Measurements from ENCODE around the gene SNX13. TPM values are rescaled to one million over a fixed set of nuclear protein-coding genes. Genes with fewer than 3 reads are reported as not detected.
A peak's percentile ranks its signal among the peaks of the same experiment; 100 is the strongest.

SNX13 gene
- total and polyA plus RNA-seq, 2 experiments from 2014 or later = 7.5 to 42.7 TPM

- no peak for TF ChIP-seq REST (IDR thresholded peaks at IDR 0.05; ENCODE audit: unreplicated experiment)
- no peak for TF ChIP-seq ETS1 (IDR thresholded peaks at IDR 0.05)
- TF ChIP-seq STAT1 (IDR thresholded peaks at IDR 0.05; ENCODE audit: unreplicated experiment) = no peak
- no peak for TF ChIP-seq EZH2phosphoT487 (IDR thresholded peaks at IDR 0.05; ENCODE audit: unreplicated experiment)
- TF ChIP-seq POLR2AphosphoS5 (IDR thresholded peaks at IDR 0.05; ENCODE audit: low read depth) = no peak
- TF ChIP-seq EZH2 (IDR thresholded peaks at IDR 0.05; ENCODE audit: low read depth, unreplicated experiment) = no peak
- TF ChIP-seq CTCF (conservative IDR thresholded peaks at IDR 0.05; ENCODE audit: low read depth in 2 of 2) = no peak
- TF ChIP-seq NANOG (IDR thresholded peaks at IDR 0.05; ENCODE audit: borderline replicate concordance) = no peak
Observed at GRCh38 chr7:17746020-17746530, 194.2 kb downstream of the SNX13 start (continued).

GRCh38 chr7:17745610-17746009, 194.7 kb downstream of the SNX13 start:
- Mint-ChIP-seq H3K36me3 (ENCODE audit: low read depth) (no peaks in the 10 kb centered on the region), H3K27ac (peak overlapping the region; percentile 55; the same call in 1 of the 2 replicates), H3K27me3 (ENCODE audit: insufficient read depth, low read depth, poor library complexity) (no peaks in the 10 kb centered on the region), H3K9me3 (no peaks in the 10 kb centered on the region; the same call in 2 of the 3 replicates), H3K4me3 (no peak overlapping the region), H3K4me1 (peaks cover 14% of the 10 kb centered on the region; the same call in 2 of the 3 replicates)
- no peaks in the 10 kb centered on the region for H3K79me2 ChIP-seq (replicated peaks; ENCODE audit: insufficient read depth)
- 0 out of 2 replicates have a peak overlapping the region, but pooled peaks have one; percentile 71 for H3K27ac ChIP-seq (ENCODE audit: low read depth)
- no peak overlapping the region for H3K4me3 ChIP-seq
- ATAC-seq = no peak
- H3K4me2 ChIP-seq = peak overlapping the region; percentile 45; the same call in 1 of the 2 replicates
- no peaks in the 10 kb centered on the region for H3K36me3 ChIP-seq (ENCODE audit: insufficient read depth)
- H3K4me1 ChIP-seq (ENCODE audit: insufficient read depth) = peaks cover 13% of the 10 kb centered on the region
- DNase-seq (ENCODE audit: low spot score) = no peak
- no peaks in the 10 kb centered on the region; the same call in 1 of the 2 replicates for H3K9me2 ChIP-seq (ENCODE audit: insufficient read depth)
- H3F3A ChIP-seq (replicated peaks; ENCODE audit: low read depth) = no peaks in the 10 kb centered on the region
- H4K20me1 ChIP-seq (replicated peaks; ENCODE audit: insufficient read depth) = no peaks in the 10 kb centered on the region
- H2AFZ ChIP-seq = peak overlapping the region; percentile 64; the same call in 1 of the 2 replicates
- H3K27me3 ChIP-seq (ENCODE audit: insufficient read depth) = no peaks in the 10 kb centered on the region
- TF ChIP-seq EZH2phosphoT487 (IDR thresholded peaks at IDR 0.05; ENCODE audit: unreplicated experiment) (no peak), ZNF462 (CRISPR knock-in tag; IDR thresholded peaks at IDR 0.05) (no peak)

Data from GM23338 (cell line).